Activated gamma-delta T cell treated with anti-CD3 and anti-CD28 coated beads, Interleukin-2, amount 50 U/mL, for 16 hours (primary cell): ENCODE data around the gene MSI2.
A peak's percentile ranks its signal among the peaks of the same experiment; 100 is the strongest.

Experiments
- DNase-seq: peaks from one replicate; pipeline ENCODE4 v3.0.0-alpha.2; 2020; ENCODE audit warnings: low read depth

MSI2 gene

GRCh38 chr17:57246257-57246656, 10.1 kb upstream of the MSI2 start:
- no peak for DNase-seq

GRCh38 chr17:57247261-57247660, 9.1 kb upstream of the MSI2 start:
- no peak for DNase-seq

DNA sequence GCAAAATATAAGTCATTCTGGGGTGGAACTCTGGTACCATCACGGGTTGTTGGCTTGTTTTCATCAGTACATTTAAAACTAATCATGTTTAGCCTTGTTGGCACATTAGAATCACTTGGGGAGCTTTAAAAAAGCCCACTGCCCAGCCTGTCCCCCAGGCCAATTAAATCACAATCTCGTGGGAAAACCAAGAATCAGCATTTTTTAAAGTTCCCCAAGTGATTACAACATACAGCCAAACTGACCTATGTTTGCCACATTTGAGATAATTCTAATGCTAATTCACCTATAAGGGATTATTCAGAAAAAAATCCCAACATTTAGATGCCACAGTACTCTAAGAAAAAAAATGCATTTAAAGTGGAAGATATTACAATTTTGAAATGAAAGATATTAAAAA, 8.4 kb upstream of the MSI2 start:
- no peak for DNase-seq

- no peak for DNase-seq
These were observed 6.8 kb upstream of the MSI2 start for GRCh38 chr17:57249520-57249919.

GRCh38 chr17:57251211-57251787, 5.0 kb upstream of the MSI2 start:
- DNase-seq = no peak

DNA sequence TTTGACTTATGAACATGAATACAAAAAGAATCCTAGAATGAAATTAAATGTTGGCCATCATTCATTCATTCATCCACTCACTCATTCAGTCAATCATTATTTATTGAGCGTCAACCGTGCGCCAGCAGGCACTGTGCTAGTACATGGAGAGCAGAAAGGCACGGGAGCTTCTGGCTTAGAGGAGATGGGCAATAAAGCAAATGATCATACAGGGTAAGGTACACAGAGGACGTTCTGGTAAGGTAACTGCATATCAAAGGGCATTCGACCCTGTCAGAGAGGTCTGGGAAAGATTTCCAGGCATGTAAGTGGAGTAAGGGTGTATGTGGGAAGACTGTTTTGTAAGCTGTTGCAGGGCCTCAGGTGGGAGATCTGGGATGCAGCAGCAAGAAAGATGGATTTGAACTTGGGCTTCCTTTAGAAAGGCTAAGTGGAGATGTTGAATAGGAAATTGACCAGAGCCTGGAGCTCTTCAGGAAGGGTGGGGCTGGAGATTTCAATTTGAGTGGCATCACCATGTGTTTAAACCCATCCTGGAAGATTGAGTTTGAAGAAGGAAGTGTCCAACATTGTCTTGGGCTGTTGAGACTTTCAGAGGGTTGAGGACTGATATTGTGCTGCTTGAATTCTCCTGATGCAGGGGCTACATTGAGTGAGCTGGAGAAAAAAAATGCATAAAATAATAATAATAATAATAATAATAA, 2.8 kb upstream of the MSI2 start:
- no peak for DNase-seq

- DNase-seq = no peak
These were observed 1.0 kb upstream of the MSI2 start for GRCh38 chr17:57255182-57255775.

GRCh38 chr17:57256708-57257112, 387 bp downstream of the MSI2 start:
- peak; percentile 32 for DNase-seq

DNA sequence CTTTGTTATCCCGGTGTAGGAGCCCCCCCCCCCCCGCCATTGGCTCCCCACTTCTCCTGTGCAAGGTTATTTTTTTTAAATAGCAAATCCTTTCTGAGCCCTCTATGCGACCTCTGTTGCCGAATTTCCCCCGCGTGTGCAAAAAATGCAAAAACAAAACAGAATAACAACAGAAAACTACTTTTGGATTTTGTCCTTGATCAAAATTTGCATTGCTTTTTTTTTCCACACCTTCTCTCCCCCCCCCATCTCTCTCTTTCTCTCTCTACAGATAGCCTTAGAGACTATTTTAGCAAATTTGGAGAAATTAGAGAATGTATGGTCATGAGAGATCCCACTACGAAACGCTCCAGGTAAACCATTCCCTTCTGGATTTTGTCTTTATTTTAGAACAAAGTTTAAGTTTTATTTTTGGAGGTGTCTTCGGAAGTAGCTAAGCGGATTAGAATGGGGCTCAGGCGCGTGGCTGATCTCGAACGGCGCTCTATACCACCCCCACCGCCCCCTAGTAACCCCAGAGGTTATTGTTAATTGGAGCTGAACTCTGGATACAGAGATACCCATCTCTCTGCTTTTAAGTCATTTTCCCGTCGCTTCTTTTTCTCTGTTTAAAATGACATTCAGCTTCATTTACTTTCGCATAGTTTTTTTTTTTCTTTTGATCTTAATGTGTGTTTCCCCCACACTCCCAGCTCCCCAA, 1.0 kb downstream of the MSI2 start:
- DNase-seq = no peak

DNA sequence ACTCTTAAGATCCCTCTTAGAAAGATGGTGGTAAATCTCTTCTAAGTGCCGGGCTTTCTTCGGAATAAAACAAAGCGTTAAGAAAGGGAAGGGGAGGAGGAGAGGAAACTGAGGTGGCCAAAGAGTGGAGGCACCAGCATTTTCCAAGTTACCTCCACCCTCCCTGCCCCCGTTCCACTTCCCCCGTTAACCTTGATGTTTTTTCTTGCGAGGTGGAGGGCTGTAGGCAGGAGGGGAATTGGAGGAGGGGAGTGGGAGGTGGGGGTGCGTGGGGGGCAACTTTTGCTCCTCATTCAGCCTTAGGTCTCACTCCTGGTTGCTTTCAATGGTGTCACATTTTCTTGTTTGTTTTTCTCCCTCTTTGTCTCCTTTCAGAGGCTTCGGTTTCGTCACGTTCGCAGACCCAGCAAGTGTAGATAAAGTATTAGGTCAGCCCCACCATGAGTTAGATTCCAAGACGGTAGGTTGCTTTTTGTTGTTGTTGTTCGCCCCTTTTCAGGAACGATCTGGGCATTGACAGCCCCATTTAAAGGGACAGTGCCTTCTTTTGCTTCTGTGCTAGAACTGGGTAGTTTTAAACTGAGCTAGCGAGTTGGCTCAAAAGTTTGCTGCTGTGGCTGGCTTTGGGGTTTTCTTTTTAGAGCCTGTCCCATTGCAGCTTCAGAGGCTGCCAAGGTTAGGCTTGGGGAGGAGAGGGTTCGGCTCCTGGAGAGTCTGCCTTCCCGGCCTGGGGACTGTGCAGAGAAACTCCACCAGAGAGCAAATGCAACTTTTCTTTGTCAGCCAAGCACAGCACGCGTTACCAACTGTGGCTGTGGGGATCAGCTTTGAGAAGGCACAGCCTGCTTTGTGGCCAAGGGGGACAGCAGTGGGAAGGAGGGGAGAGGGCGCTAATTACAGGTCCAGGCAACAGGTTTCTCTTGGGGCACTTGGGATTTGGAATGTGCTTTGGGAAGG, 1.9 kb downstream of the MSI2 start:
- no peak for DNase-seq

- DNase-seq = no peak
These were observed 3.0 kb downstream of the MSI2 start for GRCh38 chr17:57259306-57259705.

GRCh38 chr17:57259817-57260216, 3.5 kb downstream of the MSI2 start:
- no peak for DNase-seq

GRCh38 chr17:57260325-57261083, 4.2 kb downstream of the MSI2 start:
- no peak for DNase-seq

DNA sequence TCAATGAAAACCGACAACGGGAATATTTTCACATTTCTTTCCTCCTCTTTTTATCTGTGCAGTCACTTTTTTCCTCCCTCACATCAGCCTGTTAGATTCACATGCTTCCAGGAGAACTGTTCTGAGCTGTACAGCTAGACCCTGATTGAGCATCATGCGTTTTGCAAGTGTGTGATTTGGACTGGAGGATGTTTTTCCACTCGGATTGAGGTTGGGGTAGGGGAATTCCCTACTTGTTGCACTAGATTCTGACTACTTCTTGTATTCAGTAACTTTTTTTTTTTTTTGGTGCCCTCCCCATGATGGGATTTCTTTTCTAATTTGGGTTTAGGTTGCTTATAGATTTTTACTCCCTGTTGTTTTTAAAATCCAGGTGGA, 4.8 kb downstream of the MSI2 start:
- DNase-seq = no peak

GRCh38 chr17:57262557-57262956, 6.2 kb downstream of the MSI2 start:
- DNase-seq = no peak

DNA sequence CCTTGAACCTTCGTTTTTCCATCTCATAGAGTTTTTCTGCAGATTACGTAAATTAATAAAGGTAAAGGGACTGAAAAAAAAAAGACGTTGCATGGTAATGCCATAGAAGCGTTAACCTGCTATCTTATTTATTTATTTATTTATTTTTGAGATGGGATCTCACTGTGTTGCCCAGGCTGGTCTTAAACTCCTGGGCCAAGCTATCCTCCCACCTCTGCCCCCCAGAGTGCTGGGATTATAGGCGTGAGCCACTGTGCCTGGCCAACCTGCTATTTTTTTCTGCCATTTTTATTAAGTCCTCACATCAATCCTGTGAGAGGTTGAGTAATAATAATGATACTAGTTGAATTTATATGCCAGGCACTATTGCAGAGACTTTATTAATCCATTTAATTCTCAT, 7.9 kb downstream of the MSI2 start:
- DNase-seq = no peak

GRCh38 chr17:57264776-57265175, 8.5 kb downstream of the MSI2 start:
- DNase-seq = no peak

GRCh38 chr17:57266902-57267311, 10.6 kb downstream of the MSI2 start:
- no peak for DNase-seq

DNA sequence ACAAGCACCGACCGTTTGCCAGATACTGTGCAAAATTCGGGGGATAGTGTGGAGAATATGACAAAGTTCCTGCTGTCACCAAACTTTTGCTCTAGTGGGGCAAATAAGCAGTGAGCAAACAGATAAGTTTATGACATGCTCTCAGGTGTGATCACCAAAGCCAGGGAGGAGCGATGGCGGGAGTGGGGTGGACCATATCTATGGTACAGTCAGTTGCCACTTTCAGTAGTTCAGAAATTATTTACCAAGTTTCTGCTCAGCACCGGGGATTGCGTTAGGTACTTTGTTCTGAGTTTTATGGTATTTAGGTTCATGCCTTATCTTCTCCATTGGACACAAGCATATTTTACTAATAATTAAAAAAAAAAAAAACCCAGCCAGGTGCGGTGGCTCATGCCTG, 11.9 kb downstream of the MSI2 start:
- DNase-seq = no peak

GRCh38 chr17:57269052-57269451, 12.7 kb downstream of the MSI2 start:
- DNase-seq = no peak

DNA sequence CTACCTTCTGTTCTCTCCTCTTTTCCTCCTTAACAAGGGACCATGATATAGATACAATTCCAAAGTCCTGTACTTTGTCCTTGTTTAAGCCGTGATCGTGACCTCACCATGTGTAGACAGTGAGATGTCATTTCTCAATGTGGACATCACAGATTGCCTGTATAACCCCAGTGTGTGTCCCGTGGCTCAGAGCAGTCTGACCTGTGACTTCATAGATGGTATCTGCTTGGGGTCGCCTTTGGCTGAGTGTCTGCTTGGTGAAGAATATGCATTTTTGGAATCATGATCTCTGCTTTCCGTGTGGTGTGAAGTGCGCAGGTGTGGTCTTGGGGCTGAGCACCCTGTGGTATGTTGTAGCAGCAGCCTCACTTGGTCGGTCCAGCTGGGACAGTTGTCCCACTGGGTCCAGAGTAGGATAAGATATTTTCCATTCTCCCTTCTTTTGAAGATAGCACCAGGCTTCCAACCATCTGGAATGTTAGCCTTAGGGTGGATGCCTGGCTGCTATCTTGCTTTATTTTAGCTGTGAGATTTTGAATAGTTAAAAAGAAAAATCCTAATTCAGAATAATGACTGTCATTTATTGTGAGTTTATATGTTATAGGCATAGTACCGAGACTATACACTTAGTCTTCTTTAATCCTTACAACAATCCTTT, 13.4 kb downstream of the MSI2 start:
- DNase-seq = no peak
